Measurements from ENCODE around the gene DDIT4L. TPM values are rescaled to one million over a fixed set of nuclear protein-coding genes. Genes with fewer than 3 reads are reported as not detected.

Gene DDIT4L
- total RNA-seq, 1 experiment from 2014 or later: 2.1 TPM

- no peaks in the 10 kb centered on the region for H3K27me3 ChIP-seq (ENCODE audit: insufficient read depth, low read length)
- H4K8ac ChIP-seq (replicated peaks; ENCODE audit: insufficient read length, low read depth, low read length): no peak overlapping the region
- H2BK12ac ChIP-seq (ENCODE audit: insufficient read length, low read depth, low read length): no peak overlapping the region
- WGBS (ENCODE audit: extremely low coverage, insufficient read length, low lambda C conversion rate): no CpG with 5 or more reads among the region's 5 CpGs
- no peaks in the 10 kb centered on the region for H3K23me2 ChIP-seq (ENCODE audit: insufficient read length, low read depth, low read length, poor library complexity, severe bottlenecking)
- no peak overlapping the region for H2BK15ac ChIP-seq (ENCODE audit: low read depth, low read length)
- H2AK5ac ChIP-seq (ENCODE audit: insufficient read length, low read length): no peak overlapping the region
- no peaks in the 10 kb centered on the region; the same call in 1 of the 2 replicates for H3K4me1 ChIP-seq (ENCODE audit: insufficient read depth, low read length)
- Mint-ChIP-seq H3K4me1 (peaks cover 8 to 12% of the 10 kb centered on the region in 2 experiments), H3K27me3 (ENCODE audit: low read depth) (no peaks in the 10 kb centered on the region), H3K27ac (no peak overlapping the region), H3K36me3 (ENCODE audit: insufficient read depth in 1 of 3, low read depth in 3 of 3) (no peaks in the 10 kb centered on the region; a peak in 1 of 7 replicates), H3K4me3 (no peak overlapping the region), H3K9me3 (no peaks in the 10 kb centered on the region)
- no peak overlapping the region for H3K14ac ChIP-seq (ENCODE audit: insufficient read depth, low read length)
- no peak overlapping the region for H4K91ac ChIP-seq (ENCODE audit: insufficient read length, low read depth, low read length)
- no peak overlapping the region for H3K18ac ChIP-seq (ENCODE audit: insufficient read length, low read depth, low read length)
- no peak overlapping the region for H2BK120ac ChIP-seq (ENCODE audit: low read depth, low read length, poor library complexity, severe bottlenecking)
- no peaks in the 10 kb centered on the region for H3K9me3 ChIP-seq (ENCODE audit: control insufficient read depth, low read depth, low read length)
- H3K79me2 ChIP-seq (ENCODE audit: insufficient read depth, low read length): no peaks in the 10 kb centered on the region
- no peak overlapping the region for H3K56ac ChIP-seq (ENCODE audit: insufficient read length, low read depth, low read length)
- no peaks in the 10 kb centered on the region for H4K20me1 ChIP-seq (ENCODE audit: control insufficient read depth, insufficient read depth, insufficient read length)
- H2BK20ac ChIP-seq (ENCODE audit: low read depth, low read length, poor library complexity, severe bottlenecking): no peak overlapping the region
- no peak overlapping the region for H2AFZ ChIP-seq (ENCODE audit: low read length)
- no peak overlapping the region for H2BK5ac ChIP-seq (ENCODE audit: insufficient read length, low read length)
- H3K4ac ChIP-seq (ENCODE audit: low read depth, low read length): no peak overlapping the region
- no peak overlapping the region for H3K4me2 ChIP-seq (ENCODE audit: insufficient read depth, insufficient read length, low read length)
- DNase-seq: no peak
- H4K5ac ChIP-seq (ENCODE audit: insufficient read length, low read depth, low read length): no peak overlapping the region
- no peak overlapping the region for H3K27ac ChIP-seq (ENCODE audit: insufficient read length, low read depth, low read length)
- no peak overlapping the region for H3K23ac ChIP-seq (ENCODE audit: insufficient read length, low read depth, low read length)
- no peak for TF ChIP-seq CTCF (conservative IDR thresholded peaks at IDR 0.05)
- H3K9ac ChIP-seq (ENCODE audit: extremely low read depth, insufficient read length, low read length): no peak overlapping the region
- H3K79me1 ChIP-seq (ENCODE audit: insufficient read depth, low read depth, low read length, poor library complexity, severe bottlenecking): no peaks in the 10 kb centered on the region
- H3T11ph ChIP-seq (ENCODE audit: low read length): no peak overlapping the region
These were observed 21.7 kb downstream of the DDIT4L start for GRCh38 chr4:100168521-100168920.
